ENCODE results near the gene NOS1AP.
"Not testable (repeated sequence)": the region's sequence is repeated elsewhere in the genome, so short reads cannot be mapped to it uniquely, and the experiment has no call there.

The NOS1AP gene

DNA sequence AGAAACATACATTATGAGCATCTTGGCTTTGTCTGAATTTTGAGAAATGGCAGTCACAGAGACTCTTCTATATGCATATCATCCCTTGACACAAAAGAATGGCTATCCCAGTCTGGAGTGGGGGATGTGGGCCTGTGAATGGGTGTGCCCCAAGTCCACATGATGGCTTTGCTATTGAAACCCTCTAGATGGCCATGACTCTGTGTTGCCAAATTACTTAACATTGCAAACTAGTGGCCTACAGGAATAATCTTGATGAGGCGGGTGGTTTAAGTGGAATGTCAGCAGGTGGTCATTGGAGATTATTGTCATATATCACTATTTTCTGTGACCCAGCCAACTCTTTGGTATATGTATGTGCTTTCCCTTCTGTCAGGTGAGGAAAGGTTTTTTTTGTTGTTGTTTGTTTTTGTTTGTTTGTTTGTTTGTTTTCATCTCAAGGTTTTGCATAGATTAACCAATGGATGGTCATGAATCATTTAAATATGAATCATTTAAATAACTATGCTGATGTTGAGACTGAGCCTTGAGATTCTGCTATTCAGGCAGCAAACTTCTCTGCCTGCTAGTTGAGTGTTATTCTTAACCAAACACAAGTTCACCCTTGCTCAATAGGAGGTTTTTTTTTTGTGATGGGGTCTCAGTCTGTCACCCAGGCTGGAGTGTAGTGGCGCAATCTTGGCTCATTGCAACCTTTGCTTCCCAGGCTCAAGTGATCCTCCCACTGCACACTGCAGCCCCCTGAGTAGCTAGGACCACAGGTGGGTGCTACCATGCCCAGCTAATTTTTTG is 103.0 kb downstream of the NOS1AP start:
- no peak for DNase-seq

DNA sequence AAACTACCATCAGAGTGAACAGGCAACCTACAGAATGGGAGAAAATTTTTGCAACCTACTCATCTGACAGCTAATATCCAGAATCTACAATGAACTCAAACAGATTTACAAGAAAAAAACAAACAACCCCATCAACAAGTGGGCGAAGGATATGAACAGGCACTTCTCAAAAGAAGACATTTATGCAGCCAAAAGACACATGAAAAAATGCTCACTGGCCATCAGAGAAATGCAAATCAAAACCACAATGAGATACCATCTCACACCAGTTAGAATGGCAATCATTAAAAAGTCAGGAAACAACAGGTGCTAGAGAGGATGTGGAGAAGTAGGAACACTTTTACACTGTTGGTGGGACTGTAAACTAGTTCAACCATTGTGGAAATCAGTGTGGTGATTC is 104.1 kb downstream of the NOS1AP start:
- DNase-seq = not testable (repeated sequence)

DNA sequence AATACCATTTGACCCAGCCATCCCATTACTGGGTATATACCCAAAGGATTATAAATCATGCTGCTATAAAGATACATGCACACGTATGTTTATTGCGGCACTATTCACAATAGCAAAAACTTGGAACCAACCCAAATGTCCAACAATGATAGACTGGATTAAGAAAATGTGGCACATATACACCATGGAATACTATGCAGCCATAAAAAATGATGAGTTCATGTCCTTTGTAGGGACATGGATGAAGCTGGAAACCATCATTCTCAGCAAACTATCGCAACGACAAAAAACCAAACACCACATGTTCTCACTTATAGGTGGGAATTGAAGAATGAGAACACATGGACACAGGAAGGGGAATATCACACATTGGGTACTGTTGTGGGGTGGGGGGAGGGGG is 104.5 kb downstream of the NOS1AP start:
- DNase-seq = not testable (repeated sequence)

DNA sequence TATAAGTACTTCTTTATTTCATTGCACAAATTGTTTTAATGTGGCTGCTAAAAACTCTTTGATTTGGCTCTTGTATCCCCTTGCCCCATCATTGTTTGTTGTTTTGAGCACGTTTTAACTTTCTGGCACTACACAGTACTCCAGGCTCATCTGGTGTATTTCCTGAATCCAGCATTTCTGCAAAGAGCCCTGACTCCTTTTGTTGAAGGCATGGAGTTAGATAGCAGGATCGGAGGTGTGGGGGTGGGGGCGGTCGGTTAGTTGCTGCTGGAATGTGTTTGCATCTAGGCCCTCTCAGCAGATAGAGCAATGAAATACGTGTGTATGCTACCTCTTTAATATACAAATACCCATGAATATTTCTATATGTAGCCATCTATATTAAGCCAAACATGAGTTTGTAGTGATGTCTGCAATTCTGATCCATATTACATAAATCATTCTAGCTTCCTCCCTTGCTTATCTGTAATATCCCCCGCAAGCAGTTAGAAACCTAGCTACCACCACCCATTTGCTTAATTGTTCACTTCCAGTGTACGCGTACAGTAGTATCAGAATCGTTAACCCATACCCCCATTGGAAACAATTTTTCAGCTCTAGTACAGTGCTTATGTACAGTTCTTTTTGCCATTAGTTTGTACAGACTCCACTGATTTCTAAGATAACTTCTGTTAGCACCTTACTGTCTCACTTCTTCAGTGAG is 106.0 kb downstream of the NOS1AP start:
- no peak for DNase-seq

DNA sequence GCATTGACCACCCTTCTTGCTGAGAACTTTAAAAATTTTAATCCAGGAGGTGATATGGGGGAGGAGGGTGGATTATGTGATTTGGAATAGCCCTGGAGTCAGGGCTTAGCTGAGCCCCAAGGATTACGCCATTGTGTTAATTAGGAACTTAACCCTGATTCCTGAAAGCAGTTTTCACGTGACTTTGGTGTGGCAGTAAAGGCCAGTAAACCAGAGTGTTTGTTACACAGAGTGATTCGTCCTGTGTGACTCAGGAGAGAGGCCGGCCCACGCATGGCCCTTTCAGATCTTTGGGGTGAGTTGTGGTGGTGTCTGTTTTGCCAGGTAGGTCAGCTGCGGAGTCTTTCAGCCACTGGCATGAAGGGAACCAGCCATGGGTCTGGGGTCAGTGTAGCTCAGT is 107.6 kb downstream of the NOS1AP start:
- DNase-seq = no peak

DNA sequence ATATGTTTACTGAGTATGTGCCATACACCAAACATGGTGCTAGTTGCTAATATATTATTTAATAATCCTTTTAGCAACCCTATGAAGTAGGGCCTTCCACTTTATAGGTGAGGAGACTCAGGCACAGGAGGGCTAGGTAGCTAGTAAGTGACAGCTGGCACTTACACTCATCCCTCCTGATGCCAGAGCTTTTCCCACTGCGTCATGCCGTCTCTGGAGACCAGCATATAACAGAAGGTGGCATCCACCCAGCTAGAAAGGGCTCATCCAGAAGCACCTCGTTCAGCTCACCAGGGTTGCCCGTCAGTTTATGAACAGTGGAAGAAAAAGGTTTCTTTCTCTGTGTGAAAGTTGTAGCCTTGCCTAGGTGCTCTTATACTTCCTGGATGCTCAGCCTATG is 108.9 kb downstream of the NOS1AP start:
- no peak for DNase-seq

DNA sequence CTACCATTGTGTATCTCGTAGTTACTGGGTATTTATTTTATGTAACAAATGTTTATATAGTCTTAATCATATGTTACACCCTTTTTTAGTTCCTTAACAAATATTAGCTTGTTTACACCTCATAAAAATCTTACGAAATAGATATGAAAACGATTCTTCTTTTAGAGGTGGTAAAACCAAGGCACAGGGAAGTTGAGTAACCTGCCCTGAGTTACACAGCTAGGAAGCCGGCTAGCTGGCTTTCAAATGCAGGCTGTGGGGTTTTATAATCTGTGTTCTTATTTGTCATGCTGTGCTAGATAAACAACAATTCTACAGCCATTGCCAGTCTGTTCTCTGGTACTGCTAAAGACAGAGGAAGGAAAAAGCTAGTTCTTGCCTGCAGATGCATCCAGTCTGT is 109.6 kb downstream of the NOS1AP start:
- no peak for DNase-seq

DNA sequence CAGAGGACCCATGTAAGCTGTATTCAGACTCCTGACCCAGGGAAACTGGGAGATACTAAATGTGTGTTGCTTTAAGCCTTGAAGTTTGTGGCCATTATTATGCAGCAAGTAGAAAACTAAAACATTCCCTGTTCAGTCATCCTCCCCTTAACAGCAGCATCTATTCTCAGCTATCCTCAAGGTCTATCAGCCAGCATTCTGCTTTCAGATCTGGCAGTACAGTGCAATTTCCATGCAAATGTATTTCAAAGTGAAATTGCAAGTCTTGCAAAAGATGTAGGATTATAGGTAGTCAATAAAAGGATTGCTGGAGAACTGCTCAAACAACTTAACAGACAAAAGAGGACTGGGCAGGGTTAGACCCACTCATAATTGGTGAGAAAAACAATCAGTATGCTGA is 111.3 kb downstream of the NOS1AP start:
- DNase-seq = no peak

DNA sequence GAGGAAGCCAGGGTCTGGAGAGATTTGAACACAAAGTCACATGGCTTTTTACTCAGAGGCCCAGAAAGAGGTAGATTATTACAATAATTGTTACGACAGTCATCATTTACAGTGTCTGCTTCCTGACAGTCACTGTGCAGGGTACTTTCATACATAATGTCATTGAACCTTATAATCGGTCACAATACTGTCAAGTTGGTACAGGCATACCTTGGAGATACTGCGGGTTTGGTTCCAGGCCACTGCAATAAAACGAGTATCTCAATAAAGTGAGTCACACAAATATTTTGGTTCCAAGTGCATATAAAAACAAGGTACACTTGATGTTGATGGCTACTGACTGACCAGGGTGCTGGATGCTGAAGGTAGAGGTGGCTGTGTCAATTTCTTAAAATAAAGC is 112.6 kb downstream of the NOS1AP start:
- DNase-seq = no peak

DNA sequence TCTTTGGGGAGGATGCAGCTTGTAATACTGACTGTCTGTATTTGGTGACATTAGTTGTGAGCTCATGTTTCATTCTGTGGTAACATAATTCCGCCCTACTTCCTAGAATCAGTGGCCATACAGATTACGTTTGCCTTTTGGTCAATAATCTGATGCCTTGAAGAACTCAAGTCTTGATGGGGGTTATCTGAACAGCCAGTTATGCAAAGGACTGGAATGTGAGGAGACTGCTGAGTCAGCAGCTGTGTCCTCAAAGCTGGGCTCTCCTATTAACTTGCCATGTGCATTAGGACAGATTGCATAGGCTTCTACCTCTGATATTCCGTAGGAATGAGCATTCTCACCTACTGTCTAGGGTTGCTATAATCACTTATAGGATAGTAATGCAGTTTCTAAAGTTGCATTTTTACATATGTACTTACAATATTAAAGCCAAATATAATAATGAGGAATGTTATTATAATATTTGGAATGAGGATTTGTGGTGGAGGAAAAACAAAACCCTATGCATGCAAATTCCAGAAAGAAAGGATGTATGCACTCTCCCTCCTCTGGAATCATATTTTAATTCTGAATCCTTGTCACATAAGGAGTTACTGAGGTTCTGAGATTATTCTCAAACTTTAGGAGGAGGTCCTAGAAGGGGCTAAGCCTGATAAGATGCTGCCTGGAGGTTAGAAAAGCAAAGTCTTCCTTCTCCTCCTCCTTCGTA is 116.0 kb downstream of the NOS1AP start:
- no peak for DNase-seq

DNA sequence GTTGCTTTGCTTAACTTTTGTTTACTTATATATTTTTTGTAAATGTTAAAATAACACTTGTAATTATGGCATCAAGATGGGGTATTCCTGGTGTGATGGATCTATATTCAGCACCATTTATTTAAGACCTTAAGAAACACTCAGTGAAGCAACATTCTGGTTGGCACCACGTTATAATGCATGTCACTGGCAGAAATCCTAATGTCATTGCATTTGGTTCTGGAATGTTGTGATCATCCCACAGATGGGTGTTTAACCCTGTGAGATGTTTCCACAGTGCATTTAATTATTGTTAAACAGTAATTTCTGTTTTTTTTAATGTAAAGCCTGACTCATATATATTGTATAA is 116.5 kb downstream of the NOS1AP start:
- no peak for DNase-seq

DNA sequence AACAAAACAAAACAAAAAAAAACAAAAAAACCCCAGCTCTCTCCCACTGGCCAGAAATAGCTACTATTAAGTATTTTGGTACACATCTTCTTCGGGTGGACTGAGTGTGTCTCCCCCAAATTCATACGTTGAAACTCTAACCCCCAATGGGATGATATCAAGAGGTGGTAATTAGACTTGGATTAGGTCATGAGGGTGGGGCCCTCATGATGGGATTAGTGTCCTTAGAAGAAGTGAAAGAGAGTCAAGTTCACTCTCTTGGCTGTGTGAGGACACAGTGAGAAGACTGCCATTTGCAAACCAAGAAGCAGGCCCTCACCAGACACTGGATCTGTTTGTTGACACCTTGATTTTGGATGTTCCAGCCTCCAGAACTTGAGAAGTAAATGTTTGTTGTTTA is 116.9 kb downstream of the NOS1AP start:
- no peak for DNase-seq

DNA sequence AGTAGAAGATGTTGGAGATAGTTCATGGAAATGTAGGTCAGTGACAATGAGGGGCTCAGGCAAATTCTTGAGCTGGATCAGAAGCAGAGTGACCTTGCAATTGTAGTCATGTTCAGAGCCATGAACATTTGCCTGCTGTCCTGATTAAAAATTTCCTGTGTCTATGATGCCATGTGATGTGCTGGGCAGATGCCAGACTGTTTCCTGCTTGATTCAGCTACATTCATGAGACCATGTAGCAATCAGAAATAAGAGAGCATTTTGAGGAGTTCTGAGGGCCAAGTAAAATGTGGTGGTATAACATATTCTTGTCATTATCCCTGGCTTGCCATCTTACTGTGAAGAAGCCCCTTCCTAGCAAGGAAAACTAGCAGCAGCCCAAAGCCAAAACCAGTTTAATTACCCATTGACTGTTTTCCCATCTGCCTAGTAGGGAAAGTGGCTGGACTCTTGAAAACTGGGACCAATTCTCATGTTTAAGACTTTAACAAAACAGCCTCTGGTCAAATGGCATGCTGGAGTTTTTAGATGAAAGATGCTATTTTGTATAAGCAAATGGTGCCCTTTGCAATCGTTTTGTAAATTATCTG is 118.3 kb downstream of the NOS1AP start:
- DNase-seq = no peak

DNA sequence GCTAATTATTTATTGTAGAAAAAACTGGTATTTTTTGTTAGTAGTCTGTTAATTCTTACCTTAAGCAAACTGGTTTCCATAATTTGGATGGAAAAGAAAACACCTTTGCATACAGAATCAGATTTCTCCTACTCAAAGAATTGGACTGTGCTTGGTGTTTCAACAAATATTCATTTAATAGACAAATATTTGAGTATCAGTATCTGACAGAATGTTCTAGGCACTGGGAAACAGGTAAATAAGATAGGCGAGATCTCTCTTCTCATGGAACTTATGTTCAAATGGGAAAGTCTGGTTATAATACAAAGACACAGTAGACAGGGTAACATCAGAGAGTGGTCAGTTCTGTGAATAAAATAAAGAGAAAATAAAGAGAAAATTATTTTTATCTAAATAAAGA is 119.9 kb downstream of the NOS1AP start:
- no peak for DNase-seq

DNA sequence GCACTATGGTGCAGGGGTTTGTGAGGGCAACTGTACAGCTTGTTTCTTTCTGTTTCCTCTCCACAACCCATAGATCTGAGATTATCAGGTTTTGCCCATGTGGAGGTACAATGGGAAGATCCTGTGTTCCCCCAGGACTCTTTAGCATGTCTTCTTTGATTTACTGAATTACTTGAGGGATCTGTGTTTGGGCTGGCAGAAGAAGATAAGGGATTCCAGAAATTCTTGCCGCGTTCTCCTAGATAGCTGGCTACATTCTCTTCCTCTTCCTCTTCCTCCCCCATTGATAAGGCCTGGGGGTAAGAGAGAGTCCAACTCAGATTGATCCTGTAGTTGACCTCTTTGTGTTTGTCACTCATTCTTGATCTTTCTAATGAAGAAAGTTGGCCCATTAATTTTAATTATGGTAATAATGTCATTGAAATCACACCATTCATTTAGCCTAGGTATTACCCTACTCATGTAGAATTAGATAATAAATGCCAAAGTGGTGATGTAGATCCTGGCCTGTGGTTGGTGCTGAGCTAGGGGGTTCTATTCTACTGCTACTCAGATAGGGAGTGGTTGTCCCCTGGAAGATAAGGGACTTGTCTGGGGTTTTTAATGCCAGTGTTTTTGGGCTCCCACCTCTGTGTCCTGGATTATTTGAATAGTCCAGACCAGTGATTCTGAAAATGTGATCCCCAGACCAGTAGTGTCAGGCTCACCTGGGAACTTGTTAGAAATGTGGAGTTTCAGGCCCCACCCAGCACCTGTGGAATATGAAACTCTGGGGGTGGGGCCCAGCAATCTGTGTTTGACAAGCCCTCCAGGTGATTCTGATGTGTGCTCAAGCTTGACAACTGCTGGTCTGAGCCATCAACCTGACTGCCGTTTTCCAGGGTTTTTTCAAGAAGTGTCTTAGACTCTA is 122.2 kb downstream of the NOS1AP start:
- no peak for DNase-seq

DNA sequence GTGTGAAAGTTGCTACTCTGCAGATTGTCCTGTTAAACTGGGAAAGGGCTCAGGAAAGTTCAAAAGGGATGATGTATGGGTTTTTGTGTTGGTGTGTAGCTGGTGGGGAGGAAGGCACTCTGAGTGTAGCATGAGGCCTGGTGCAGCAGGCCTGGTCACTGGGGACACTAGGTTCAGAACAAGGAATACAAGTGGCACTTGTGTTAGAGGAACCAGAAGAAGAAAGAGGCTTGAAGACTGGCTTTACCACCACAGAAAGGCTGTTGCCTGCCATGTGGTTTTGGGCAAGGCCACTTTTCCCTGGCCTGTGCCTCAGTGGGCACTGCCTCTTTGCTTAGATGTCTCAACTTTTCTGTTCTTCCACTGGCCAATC is 122.8 kb downstream of the NOS1AP start:
- DNase-seq = no peak

DNA sequence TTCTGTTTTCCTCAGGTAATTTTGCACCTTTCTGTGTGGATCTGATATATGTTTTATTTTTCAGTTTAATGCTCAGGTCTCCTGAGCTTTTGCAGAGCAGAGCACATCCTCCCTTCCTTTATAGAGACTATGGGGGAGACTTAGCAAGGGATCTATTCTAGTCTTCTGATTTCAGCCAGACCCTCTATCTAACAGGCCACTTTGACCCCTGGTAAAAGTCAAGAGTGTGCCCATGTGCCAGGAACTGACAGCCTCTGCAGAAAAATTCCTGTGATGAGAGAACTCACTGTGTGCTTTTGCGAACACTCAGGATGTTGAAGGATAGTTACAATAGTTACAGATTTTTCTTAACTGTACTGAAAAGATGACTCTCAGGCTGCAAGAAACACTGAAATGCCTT is 123.3 kb downstream of the NOS1AP start:
- DNase-seq = no peak

DNA sequence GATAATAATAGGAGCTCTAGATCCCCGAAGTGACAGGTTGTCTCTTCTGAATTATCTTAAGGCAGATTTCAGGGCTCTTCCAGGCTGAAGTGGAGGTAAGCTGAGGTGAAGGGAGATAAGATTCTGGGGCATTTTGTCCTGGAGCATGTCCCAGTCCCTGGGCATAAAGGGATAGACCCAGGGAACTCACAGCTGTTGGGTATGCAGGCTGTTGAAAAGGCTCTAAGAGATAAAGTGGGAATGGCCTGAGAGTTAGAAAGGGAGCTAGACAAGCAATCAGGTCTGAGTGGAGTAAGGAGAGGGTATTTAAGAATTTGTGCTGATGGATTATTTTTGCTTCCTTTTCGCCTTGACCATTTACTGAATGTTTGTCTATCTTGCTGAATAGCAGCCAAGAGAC is 123.7 kb downstream of the NOS1AP start:
- no peak for DNase-seq

DNA sequence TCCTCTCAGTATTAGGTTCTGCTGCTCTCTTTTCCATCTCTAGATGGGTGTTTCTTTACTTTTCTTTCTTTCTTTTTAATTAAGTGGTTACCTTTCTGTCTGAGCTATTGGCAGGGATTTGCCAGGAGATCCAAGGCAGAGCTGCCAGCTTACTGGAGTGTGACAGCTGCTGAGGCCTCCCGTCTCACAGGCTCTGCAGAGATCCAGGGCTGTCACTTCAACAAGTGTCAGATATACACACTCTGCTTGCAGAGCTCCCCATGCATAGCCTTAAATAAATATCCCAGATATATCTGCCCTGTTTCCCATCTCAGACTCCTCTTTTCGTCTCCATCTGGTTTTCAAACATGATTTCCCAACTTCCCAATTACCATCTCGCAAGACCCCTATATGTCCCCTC is 124.3 kb downstream of the NOS1AP start:
- DNase-seq = no peak

DNA sequence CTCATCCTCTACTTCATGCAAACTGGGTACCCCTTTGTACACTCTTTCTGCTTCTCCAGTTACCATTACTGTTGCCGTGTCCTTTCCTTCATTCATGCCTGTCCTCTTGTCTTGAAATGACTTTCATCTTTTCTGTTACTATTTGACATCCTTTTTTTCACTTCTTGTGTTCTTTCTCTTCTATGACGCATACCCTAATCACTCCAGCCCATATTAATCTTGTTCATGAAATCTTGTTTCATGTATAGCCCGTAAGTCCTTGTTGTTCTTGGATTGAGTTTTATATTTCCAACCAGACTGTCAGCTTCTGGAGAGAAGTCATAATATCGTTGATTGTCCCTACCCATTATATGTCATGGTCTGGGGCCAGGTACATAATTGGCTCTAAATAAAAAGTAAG is 126.1 kb downstream of the NOS1AP start:
- DNase-seq = no peak

DNA sequence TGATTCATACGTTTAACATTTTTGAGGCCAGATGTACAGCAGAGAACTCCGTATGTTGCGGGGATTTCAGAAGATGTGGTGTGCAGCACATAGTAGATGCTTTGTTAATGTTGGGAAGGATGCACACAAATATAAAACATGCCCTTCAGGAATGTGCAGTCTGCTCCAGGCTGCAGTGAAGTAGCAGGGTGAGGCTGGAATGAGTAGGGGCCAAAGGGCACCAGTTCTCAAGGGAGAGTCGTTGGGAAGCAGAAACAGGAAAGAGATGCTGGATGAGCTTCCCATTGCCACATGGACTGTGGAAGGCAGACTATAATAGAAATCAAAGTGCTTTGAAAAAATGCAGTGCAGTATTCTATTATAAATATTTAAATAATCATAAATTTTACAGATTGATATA is 126.9 kb downstream of the NOS1AP start:
- no peak for DNase-seq

DNA sequence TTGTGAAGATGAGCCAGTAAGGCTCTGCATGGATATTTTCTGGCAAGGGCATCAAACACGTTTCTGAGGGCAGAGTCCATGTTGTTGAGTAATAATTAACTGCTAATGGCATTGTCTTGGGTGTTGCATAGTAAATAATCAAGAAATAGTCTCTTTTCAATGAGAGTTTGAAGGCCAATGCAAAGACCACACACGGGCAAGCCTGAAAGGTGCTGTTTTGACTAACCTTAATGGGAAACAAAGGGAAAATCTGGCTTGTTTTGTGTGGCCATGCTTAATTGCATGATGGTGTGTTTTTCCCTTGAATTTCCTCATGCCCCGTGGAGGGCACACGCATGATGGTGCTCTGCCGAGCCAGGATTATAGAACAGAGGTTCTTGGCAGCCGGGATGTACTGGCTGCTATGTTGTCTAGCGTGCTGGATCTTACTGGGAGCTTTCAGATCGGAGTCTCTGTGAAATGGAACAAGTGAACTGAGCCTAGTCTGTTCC is 127.6 kb downstream of the NOS1AP start:
- no peak for DNase-seq
